ENCODE data around the gene FCHSD2.
"Not testable (repeated sequence)": the region's sequence is repeated elsewhere in the genome, so short reads cannot be mapped to it uniquely, and the experiment has no call there.

FCHSD2 gene

DNA sequence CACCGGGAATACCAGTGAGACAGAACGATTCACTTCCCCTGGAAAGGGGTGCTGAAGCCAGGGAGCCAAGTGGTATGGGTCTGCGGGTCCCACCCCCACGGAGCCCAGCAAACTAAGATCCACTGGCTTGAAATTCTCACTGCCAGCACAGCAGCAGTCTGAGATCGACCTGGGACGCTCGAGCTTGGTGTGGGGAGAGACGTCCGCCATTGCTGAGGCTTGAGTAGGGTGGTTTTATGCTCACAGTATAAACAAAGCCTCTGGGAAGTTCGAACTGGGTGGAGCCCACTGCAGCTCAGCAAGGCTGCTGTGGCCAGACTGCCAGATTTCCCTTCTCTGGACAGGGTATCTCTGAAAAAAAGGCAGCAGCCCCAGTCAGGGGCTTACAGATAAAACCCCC, 80.7 kb downstream of the FCHSD2 start:
- not testable (repeated sequence) for DNase-seq (ENCODE audit: low read depth in 3 of 3)

DNA sequence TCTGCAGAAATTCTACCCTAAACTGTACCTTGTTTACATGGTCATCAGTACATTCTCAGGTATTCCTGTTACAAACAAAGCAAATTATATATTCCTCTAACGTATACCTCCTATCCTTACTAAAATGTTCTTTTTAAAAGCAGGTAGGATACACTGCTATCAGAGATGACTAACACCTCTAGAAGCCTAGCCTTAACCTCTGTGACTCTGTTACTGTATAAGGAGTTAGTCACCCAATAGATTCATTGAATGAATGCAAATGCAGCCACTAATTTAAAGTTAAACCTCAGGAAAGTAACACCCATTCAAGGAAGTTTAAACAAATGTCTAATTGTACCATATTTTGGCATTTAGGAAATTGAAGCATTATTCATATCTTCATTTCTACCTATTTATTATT, 82.2 kb downstream of the FCHSD2 start:
- DNase-seq (ENCODE audit: low read depth in 3 of 3) = no peak

DNA sequence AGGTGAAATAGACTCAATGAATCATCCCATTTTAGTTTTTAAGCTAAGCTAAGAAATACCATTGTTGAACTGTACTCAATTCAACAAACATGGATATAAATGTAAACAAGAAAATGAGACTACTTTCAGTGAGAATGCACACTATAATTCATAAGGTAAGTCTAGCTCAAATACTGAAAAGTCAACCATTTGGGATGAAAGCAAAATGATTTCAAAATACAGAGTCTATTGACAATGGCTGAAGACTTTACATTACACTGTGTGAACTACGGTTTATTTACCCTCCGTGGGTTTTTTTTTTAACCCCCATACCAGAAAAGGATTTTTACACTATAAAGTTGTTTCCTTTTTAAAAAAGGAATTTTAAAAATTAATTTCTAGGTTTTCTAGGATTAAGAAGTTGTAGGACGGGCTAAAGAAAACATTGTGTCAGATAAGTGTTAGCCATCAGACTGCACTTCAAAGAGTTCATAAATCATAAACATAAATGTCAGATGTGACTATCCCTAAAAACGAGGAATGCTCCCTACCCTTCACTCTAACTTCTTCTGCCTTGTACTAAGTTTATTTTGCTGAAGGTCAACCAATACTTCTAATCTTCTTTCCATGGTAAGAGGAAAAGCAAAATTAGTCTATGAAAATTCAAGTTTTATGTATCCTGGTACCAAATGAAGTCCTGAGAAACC, 83.0 kb downstream of the FCHSD2 start:
- no peak for DNase-seq (ENCODE audit: low read depth in 3 of 3)

GRCh38 chr11:73055655-73056354, 86.3 kb downstream of the FCHSD2 start:
- no peak for DNase-seq (ENCODE audit: low read depth in 3 of 3)

- DNase-seq (ENCODE audit: low read depth in 3 of 3) = no peak
Observed at GRCh38 chr11:73055002-73055401, 87.1 kb downstream of the FCHSD2 start.

GRCh38 chr11:73053964-73054363, 88.2 kb downstream of the FCHSD2 start:
- no peak for DNase-seq (ENCODE audit: low read depth in 3 of 3)

- DNase-seq (ENCODE audit: low read depth in 3 of 3) = no peak
Observed at GRCh38 chr11:73048446-73048845, 93.7 kb downstream of the FCHSD2 start.

- DNase-seq (ENCODE audit: low read depth in 3 of 3) = no peak
Observed at GRCh38 chr11:73047773-73048371, 94.2 kb downstream of the FCHSD2 start.

GRCh38 chr11:73040046-73040445, 102.1 kb downstream of the FCHSD2 start:
- DNase-seq (ENCODE audit: low read depth in 3 of 3) = no peak

DNA sequence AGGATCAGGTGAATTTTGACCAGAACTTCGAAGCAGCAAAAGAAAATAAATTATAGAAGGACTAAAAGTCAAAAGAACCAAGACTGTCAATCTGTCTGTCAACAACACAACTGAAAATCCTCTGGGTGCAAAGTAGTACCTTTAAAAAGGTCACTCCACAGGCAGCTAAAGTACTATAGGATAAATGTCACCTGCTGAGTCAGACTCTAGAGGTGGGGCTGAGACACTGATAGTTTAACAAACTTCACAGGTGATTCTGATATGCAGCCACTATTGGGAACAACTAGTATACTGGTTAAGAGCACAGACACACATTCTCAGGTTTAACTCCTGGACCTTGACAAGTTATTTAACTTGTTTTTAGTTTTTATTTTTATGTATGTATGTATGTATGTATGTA, 107.3 kb downstream of the FCHSD2 start:
- no peak for DNase-seq (ENCODE audit: low read depth in 3 of 3)

- no peak for DNase-seq (ENCODE audit: low read depth in 3 of 3)
Observed at GRCh38 chr11:73034331-73034730, 107.8 kb downstream of the FCHSD2 start.

DNA sequence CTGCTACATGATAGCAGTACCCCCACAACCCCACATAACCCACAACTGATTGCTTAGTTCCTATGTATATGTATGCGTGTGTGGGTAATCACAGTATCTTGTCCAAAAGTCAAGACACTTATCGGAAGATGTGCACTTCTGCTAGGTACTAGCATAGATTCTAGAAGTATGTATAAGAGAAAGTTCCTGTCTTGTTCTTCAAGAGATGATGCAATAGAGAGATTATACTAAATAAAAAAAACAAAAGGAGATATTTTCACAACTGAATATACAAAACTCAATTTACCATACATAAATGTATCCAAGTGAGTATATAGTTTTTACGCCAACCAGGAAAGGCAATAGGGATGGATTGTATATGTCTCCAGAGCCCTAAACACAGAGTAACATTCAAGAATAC, 112.0 kb downstream of the FCHSD2 start:
- no peak for DNase-seq (ENCODE audit: low read depth in 3 of 3)

GRCh38 chr11:73029403-73029802, 112.7 kb downstream of the FCHSD2 start:
- DNase-seq (ENCODE audit: low read depth in 3 of 3) = no peak

- no peak for DNase-seq (ENCODE audit: low read depth in 3 of 3)
Observed at GRCh38 chr11:73028611-73029010, 113.5 kb downstream of the FCHSD2 start.

GRCh38 chr11:73027840-73028239, 114.3 kb downstream of the FCHSD2 start:
- DNase-seq (ENCODE audit: low read depth in 3 of 3) = not testable (repeated sequence)

GRCh38 chr11:73024639-73025038, 117.5 kb downstream of the FCHSD2 start:
- DNase-seq (ENCODE audit: low read depth in 3 of 3) = no peak

GRCh38 chr11:73019996-73020395, 122.1 kb downstream of the FCHSD2 start:
- no peak for DNase-seq (ENCODE audit: low read depth in 3 of 3)

DNA sequence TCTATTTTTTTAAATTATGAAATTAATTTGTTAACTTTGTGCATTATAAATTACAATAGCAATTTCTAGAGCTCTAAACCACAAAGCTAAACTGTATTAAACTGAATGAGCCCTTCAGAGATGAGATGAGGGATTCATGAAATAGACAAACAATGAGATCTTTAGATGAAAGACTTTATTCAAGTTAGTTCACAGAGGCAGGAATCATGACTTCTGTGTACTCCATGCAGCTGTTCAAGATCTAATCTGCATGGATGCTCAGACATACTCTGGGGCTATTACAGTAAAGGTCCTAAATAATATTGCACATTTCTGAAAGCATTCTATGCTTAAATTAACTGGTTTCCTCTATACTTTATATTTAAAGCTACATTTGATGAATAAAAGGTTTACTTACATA, 122.7 kb downstream of the FCHSD2 start:
- DNase-seq (ENCODE audit: low read depth in 3 of 3) = no peak

DNA sequence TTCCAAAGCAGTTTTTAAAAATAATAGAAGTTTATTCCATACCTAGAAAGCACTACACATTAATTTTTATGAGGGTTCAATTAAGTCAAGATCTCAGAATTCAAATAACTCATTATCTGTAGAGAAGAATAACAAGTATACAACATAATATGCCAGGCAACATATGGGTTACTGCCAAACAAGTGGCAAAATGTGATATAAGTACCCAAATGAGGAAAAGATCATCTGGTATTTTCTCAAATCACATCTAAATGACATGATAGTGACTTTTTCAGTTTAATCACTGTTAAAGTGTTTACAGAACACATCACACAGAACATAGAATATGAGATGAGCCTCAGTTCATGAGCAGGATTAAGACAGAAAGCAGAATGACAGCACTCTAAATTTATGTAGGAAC, 123.3 kb downstream of the FCHSD2 start:
- DNase-seq (ENCODE audit: low read depth in 3 of 3) = no peak

- DNase-seq (ENCODE audit: low read depth in 3 of 3) = no peak
Observed at GRCh38 chr11:73017024-73017751, 124.9 kb downstream of the FCHSD2 start.

DNA sequence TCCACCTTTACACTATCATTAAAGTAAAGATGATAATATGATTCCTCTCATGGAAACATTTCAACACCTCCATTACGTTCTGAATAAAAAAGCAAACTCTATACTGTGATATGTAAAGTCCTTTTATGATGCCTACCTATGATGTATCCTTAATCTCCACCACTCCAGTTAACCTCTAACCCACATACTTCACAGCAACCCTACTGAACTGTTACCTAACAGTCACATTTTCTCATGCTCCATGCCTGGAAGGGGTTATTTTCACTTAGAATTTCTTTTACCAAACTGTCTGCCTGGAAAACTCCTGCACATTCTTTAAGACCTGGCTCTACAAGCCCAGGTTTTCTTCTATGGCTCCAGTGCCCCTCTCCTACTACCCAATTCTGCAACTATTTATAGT, 129.1 kb downstream of the FCHSD2 start:
- no peak for DNase-seq (ENCODE audit: low read depth in 3 of 3)

DNA sequence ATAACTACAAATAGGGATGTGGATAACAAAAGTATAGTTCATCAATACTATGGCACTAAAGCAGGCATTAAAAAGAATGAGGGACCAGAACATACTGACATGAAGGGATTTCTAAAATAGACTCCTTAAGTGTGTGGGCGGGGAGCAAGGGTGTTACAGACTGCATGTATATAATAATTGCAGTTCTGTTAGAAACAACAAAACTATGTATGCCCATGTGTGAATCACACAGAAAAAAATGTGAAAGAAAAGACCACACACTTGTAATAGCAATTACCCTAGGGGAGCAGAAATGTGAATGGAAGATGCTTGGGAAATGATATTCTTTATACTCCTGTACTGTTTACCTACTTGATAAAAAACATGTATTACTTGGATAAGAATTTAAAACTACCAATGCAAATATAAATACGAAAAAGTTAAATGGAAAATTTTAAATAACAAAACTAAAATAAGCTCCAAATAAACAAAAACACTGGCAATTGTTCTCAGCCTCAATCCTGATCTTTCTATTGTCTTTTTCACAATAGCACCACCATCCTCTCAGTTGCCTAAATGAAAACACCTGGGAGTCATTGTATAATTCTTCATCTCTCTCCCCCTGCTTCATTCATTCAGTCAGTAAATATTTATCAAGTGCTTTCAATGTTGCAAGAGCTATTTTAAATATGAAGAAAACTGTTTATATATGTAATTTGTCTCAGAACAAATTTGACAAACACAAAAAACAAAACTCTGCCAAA, 129.8 kb downstream of the FCHSD2 start:
- DNase-seq (ENCODE audit: low read depth in 3 of 3) = no peak

All from stimulated activated CD4-positive, alpha-beta T cell treated with anti-CD3 and anti-CD28 coated beads, TNF-alpha, amount 100 ng/mL, for 48 hours (primary cell).